HAP-1 (cell line): ENCODE data around the gene VLDLR.

Experiments used
- DNase-seq, 2 experiments: peaks; one replicate each; pipeline ENCODE4 v3.0.0-alpha.2; 2016 to 2020; ENCODE audit warnings: low spot score in 2 of 2
- H3K27me3 ChIP-seq: fragments of 250-450 bp; sonication (Bioruptor Pico); 2 replicates; pipeline ENCODE4 v1.5.1; 2020; ENCODE audit warnings: low read depth, mild to moderate bottlenecking, moderate library complexity
- H3K36me3 ChIP-seq: fragments of 250-450 bp; sonication (Bioruptor Pico); replicated peaks from 2 replicates; pipeline ENCODE4 v1.5.1; 2020; ENCODE audit warnings: mild to moderate bottlenecking
- H3K4me1 ChIP-seq: fragments of 250-450 bp; sonication (Bioruptor Pico); 2 replicates; pipeline ENCODE4 v1.5.1; 2020; ENCODE audit warnings: mild to moderate bottlenecking
- H3K4me3 ChIP-seq: fragments of 250-450 bp; sonication (Bioruptor Pico); 2 replicates; pipeline ENCODE4 v1.5.1; 2020; ENCODE audit warnings: mild to moderate bottlenecking, moderate library complexity
- H3K9me3 ChIP-seq: fragments of 250-450 bp; sonication (Bioruptor Pico); 2 replicates; pipeline ENCODE4 v1.5.1; 2020; ENCODE audit warnings: mild to moderate bottlenecking, moderate library complexity
- in situ Hi-C: fragments of 300-500 bp; cut with MboI; formaldehyde crosslinking; loops from 3 replicates; pipeline ENCODE4 v1.14.3; 2020; ENCODE audit warnings: low sequenced_read_pairs, inconsistent platforms, mixed read lengths

Gene VLDLR

DNA sequence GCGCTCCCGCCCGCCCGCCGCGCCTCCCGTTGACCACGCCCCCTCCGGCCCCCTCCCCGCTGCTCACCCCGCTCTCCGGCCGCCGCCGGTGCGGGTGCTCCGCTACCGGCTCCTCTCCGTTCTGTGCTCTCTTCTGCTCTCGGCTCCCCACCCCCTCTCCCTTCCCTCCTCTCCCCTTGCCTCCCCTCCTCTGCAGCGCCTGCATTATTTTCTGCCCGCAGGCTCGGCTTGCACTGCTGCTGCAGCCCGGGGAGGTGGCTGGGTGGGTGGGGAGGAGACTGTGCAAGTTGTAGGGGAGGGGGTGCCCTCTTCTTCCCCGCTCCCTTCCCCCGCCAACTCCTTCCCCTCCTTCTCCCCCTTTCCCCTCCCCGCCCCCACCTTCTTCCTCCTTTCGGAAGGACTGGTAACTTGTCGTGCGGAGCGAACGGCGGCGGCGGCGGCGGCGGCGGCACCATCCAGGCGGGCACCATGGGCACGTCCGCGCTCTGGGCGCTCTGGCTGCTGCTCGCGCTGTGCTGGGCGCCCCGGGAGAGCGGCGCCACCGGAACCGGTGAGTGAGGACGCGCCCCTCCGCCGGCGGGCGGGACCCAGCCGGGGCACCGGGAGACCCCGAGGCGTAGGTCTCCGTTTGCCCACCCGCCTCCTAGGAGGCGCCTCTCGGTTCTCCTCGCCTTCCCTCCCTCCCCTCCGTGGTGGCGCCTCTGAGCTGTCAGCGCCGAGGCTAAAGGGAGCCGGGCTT lies at the start of gene VLDLR:
VLDLR (plus strand) TSS at position 66 of the 739 bp plus-strand sequence; CDS start at position 469, 403 bp downstream.
- Histone ChIP-seq H3K36me3 (no peaks in the 10 kb centered on the region; the same call in 1 of the 2 replicates), H3K4me3 (peak within 1 kb of the TSS; percentile 82), H3K9me3 (no peaks in the 10 kb centered on the region), H3K4me1 (peaks cover 23% of the 10 kb centered on the region), H3K27me3 (no peaks in the 10 kb centered on the region)
- peak; percentile 49 to 80 for DNase-seq
- in situ Hi-C loops, result no loop called here

DNA sequence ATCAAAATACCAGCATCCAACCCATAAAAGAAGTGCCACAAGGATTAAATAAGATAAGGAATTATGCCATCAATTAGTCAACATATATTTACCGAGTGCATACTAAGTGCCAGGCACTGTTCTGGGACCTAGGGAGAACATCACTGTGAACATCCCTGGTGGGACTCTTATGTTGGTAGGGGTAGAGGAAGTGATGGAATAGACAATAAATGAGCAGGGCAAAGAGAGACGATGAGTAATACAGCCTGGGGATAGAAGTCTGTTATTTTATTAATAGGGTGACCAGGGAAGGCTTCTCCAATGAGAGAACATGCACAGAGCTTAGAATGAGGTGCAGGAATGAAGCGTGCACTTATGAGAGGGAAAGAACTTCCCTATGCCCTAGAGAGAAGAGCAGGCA lies 47.4 kb upstream of the VLDLR start:
- no peak for DNase-seq
- H3K27me3 ChIP-seq, result no peaks in the 10 kb centered on the region
- in situ Hi-C loops, result no loop called here
- H3K4me3 ChIP-seq, result no peak overlapping the region
- H3K36me3 ChIP-seq, result no peaks in the 10 kb centered on the region
- no peaks in the 10 kb centered on the region for H3K4me1 ChIP-seq
- no peaks in the 10 kb centered on the region for H3K9me3 ChIP-seq

DNA sequence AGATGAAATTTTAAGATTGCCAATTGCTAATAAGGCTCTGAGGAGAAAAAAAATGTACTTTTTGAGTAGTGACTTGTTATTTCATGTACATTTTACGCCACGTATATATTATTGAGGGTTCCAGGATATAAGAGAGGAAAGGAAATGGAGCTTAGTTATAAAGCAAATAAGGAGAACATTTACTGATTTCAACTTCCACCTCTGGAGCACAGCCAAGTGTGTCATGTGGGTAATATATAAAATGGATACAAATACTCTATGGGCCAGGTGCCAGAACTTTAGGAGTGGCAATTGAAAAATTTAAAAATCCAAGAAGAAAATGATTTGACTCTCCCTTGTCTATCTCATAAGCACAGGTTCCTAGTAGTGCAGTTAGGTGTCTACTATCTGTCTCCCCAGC lies 45.0 kb upstream of the VLDLR start:
- no peak overlapping the region for H3K4me3 ChIP-seq
- no peaks in the 10 kb centered on the region for H3K27me3 ChIP-seq
- H3K4me1 ChIP-seq, result no peaks in the 10 kb centered on the region
- no peaks in the 10 kb centered on the region for H3K36me3 ChIP-seq
- DNase-seq, result no peak
- in situ Hi-C loops, result no loop called here
- H3K9me3 ChIP-seq, result no peaks in the 10 kb centered on the region

DNA sequence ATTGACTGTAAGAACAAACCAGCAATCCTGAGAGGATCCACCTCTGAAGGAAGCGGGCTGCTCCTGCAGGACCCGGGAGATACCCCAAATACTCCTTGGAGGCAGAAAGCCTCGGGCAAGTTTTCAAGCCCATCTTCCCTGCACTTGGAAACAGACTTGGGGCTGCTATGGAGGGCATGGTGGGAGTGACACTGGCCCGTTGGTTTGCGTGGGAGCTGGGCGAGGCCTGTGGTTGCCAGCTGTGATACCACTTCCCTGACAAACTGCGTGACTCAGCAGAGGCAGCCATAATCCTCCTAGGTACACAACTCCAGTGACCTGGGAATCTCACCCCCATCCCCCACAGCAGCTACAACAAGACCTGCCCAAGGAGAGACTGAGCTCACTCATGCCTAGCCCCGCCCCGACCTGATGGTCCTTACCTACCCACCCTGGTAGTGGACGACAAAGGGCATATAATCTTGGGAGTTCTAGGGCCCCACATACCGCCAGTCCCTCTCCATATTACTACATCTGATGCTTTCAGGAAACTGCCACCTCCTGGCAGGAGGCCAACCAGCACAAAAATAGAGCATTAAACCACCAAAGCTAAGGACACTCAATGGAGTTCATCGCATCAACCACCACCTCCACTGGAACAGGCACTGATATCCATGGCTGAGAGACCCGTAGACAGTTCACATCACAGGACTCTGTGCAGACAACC lies 38.1 kb upstream of the VLDLR start:
- in situ Hi-C loops, result no loop called here
- Histone ChIP-seq H3K27me3 (no peaks in the 10 kb centered on the region), H3K4me1 (no peaks in the 10 kb centered on the region), H3K4me3 (no peak overlapping the region), H3K36me3 (no peaks in the 10 kb centered on the region), H3K9me3 (no peaks in the 10 kb centered on the region)
- no peak for DNase-seq

DNA sequence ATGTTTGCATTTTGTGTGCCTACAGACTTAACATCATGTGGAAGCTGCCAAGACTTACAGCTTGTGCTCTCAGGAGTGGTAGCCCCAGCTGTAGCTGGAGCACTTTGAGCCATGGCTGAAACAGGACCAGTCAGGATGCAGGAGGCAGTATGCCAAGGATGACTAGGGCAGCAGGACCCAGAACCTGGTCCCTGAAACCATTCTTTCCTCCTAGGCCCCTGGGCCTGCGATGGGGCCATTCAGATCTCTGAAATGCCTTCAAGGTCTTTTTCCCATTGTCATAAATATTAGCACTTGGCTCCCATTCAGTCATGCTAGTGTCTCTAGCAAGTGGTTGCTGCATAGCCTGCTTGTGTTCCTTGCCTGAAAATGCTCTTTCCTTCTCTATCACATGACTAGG lies 29.6 kb upstream of the VLDLR start:
- H3K9me3 ChIP-seq, result peaks cover 8% of the 10 kb centered on the region; the same call in 1 of the 2 replicates
- no peaks in the 10 kb centered on the region for H3K4me1 ChIP-seq
- H3K4me3 ChIP-seq, result no peak overlapping the region
- no peak for DNase-seq
- in situ Hi-C loops, result no loop called here
- no peaks in the 10 kb centered on the region for H3K36me3 ChIP-seq
- no peaks in the 10 kb centered on the region for H3K27me3 ChIP-seq

DNA sequence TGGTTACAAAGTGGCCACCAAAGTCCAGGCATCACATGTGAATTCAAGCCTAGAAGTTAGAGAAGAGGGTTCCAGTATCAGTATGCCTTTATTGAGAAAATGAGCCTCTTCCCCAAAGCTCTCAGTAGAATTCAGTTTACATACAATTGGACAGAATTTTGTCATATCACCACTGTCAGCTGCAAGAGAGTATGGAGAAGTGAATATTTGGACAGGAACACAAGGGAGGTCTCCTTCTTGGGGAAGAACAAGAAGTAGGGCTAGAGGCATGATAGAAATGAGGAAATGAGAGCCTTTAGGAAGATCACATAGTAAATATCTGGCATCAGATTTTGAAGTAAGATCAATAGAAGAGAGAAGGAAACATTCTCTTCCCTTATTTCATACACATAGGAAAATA lies 27.8 kb upstream of the VLDLR start:
- Histone ChIP-seq H3K27me3 (no peaks in the 10 kb centered on the region), H3K4me3 (no peak overlapping the region), H3K9me3 (peaks cover 8% of the 10 kb centered on the region; the same call in 1 of the 2 replicates), H3K36me3 (no peaks in the 10 kb centered on the region), H3K4me1 (no peaks in the 10 kb centered on the region)
- DNase-seq, result no peak
- in situ Hi-C loops, result no loop called here

DNA sequence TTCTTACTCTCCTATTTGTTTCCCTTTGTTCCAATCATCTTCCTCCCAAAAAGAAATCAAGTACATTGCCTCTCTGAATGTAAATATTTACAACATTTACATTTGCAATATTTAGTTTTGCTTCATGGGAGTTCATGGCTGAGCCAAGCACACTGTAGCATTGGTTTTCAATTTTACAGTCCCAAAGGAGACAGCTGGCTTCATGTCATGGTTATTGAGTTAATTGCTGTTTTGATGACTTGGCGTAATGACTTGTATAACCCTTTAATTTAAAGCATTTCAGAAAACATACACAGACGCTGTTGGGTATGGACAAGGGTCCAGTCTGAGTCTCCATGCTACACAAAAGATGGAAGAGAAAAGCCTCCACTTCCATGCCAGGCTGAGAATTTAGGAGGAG lies 25.6 kb upstream of the VLDLR start:
- DNase-seq, result no peak
- Histone ChIP-seq H3K4me3 (no peak overlapping the region), H3K9me3 (peaks cover 8% of the 10 kb centered on the region; the same call in 1 of the 2 replicates), H3K4me1 (no peaks in the 10 kb centered on the region), H3K36me3 (no peaks in the 10 kb centered on the region), H3K27me3 (no peaks in the 10 kb centered on the region)
- in situ Hi-C loops, result no loop called here

DNA sequence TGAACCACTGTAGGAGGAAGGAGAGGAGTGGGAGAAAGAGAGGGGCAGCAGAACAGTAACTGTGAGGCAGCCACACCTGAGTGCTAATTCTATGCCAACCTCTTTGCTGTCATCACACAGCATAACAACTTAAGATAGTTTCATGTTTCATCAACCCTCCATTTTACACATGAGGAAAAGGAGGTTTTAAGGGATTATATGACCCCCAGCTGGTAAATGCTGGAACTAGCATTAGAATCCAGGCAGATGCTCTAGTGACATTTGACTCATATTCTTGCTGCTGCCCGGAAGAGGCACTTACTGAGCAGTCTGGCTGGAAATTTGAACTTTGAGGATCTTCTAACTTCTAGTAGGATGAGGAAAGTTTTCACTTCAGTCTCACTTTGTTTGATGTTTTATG lies 24.1 kb upstream of the VLDLR start:
- Histone ChIP-seq H3K4me1 (no peaks in the 10 kb centered on the region), H3K36me3 (no peaks in the 10 kb centered on the region), H3K4me3 (no peak overlapping the region), H3K27me3 (no peaks in the 10 kb centered on the region), H3K9me3 (peaks cover 3% of the 10 kb centered on the region; the same call in 1 of the 2 replicates)
- in situ Hi-C loops, result no loop called here
- no peak for DNase-seq

DNA sequence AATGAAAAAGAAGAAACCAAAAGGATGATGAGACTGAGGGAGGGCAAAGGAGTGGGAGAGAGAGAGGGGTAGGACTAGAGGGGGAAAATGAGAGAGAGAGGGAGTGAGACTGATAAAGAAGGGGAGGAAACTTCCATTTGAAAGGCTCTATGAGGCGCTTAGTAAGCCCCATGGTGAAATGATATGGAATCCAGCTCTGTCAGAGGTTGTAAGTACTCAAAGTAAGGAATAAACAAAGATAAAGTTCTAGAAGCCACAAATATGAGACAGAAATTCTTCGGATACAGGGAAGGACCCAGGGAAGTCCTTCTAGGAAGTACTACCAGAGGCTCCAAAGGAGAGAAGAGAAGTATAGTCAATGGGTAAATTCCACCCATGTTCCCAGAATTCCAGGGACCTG lies 21.7 kb upstream of the VLDLR start:
- in situ Hi-C loops, result no loop called here
- DNase-seq, result no peak
- H3K4me1 ChIP-seq, result peaks cover 7% of the 10 kb centered on the region
- H3K36me3 ChIP-seq, result no peaks in the 10 kb centered on the region
- H3K27me3 ChIP-seq, result no peaks in the 10 kb centered on the region
- no peaks in the 10 kb centered on the region for H3K9me3 ChIP-seq
- H3K4me3 ChIP-seq, result no peak overlapping the region

DNA sequence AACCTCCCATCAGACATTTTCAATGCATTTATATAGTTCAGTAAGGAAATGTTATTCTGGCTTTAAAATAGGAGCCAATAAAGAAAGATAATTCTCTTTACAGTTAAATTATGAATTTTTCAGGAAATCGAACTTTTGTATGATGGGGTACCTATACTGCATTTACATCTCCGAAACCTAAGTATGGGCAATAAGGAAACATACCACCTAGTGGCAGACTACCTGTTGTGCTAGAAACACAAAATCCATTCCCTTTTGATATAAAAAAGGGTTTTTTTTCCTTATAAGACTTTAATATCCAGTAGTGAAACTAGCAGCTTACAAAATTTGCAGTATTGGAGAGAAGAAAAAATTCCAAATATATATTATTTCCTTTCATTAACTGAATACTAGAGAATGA lies 21.3 kb upstream of the VLDLR start:
- Histone ChIP-seq H3K9me3 (no peaks in the 10 kb centered on the region), H3K4me3 (no peak overlapping the region), H3K4me1 (peaks cover 7% of the 10 kb centered on the region), H3K36me3 (no peaks in the 10 kb centered on the region), H3K27me3 (no peaks in the 10 kb centered on the region)
- in situ Hi-C loops, result no loop called here
- DNase-seq, result no peak

DNA sequence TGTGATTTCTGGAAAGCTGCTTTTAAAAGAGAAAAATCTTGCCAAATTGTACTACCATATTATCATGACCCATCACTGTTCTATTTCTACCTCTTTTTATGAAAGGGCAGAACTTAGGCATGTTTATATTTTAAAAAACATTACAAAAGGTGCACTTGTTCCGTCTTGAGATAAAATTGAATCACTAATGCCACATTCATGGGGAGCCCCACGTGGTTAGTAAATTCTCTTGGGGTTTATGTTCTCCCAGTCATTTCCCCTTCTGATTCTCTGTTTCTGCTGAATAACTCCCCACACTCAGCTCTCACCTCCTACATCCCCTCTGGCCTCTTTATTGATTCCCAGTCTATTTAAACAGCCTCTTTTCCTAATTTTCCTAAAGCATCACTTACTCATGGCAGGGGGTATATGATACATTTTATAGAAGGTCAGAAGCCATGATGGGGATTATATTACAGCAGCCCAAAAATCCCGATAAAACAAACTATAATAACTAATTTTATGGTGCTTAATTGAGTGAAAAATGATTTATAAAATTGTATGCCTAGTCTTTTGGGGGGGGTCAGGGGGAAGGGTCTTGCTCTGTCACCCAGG lies 19.7 kb upstream of the VLDLR start:
- in situ Hi-C loops, result no loop called here
- Histone ChIP-seq H3K9me3 (no peaks in the 10 kb centered on the region), H3K27me3 (no peaks in the 10 kb centered on the region), H3K36me3 (no peaks in the 10 kb centered on the region), H3K4me3 (no peak overlapping the region), H3K4me1 (peaks cover 7% of the 10 kb centered on the region)
- no peak for DNase-seq

DNA sequence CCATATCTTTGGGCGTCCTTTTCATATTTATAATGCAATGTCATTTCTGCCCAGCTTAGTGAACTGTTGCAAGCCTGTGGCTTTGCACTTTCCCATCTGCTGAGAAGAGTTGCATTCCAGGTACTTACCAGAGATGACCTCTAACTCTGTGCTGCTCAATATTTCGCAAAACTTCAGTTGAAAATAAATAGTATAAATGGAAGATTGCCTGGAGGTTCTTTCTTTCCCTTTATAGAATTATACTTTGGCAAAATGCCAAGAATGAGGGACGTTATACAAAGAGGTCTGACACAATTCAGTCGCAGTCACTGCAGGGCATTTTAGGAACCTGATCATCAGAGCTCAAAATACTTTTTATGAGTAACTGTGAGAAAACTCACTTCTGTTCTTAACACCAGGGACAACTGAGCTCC lies 18.9 kb upstream of the VLDLR start:
- in situ Hi-C loops, result no loop called here
- H3K27me3 ChIP-seq, result no peaks in the 10 kb centered on the region
- DNase-seq, result no peak
- no peaks in the 10 kb centered on the region for H3K9me3 ChIP-seq
- H3K4me3 ChIP-seq, result no peak overlapping the region
- no peaks in the 10 kb centered on the region for H3K36me3 ChIP-seq
- peaks cover 7% of the 10 kb centered on the region for H3K4me1 ChIP-seq

DNA sequence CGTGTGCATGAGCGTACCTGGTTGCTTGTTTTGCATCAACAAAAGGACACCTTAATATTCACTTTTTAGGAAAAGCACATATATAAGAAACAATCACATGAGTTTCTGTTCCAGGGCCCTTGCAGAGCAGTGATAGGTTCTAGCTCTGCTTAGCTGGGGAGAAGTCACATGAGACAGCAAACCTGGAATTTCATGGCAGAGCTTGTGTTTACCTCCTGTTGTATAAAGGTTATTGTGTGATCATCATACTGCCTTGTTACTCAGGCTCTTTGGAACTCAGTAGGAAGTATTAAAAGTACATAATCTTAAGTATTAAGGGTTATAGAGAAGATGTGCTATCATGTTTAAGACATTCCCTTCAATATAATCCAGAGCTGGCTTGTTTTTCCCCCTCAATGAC lies 18.0 kb upstream of the VLDLR start:
- DNase-seq, result no peak
- H3K36me3 ChIP-seq, result no peaks in the 10 kb centered on the region
- H3K27me3 ChIP-seq, result no peaks in the 10 kb centered on the region
- H3K4me3 ChIP-seq, result no peak overlapping the region
- in situ Hi-C loops, result no loop called here
- peaks cover 7% of the 10 kb centered on the region for H3K4me1 ChIP-seq
- H3K9me3 ChIP-seq, result no peaks in the 10 kb centered on the region

DNA sequence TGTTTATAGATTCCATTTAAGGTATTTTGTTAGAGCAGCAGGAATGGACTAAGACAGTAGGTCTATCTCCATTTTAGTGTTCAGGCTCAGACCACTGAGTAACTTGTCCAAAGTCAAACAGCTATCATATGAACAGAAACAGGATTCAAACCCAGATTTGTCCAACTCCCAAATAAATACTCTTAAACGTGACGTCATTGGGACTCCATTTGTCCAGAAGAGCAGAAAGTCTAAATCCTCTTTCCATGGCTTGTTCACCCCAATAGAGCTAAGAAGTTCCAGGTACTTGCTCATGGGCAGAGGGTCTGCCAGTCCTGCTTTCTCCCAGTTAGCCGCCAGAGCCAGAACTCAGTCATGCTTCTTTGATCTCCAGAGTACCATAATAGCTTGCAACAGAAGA lies 16.3 kb upstream of the VLDLR start:
- Histone ChIP-seq H3K4me3 (no peak overlapping the region), H3K9me3 (no peaks in the 10 kb centered on the region), H3K27me3 (no peaks in the 10 kb centered on the region), H3K4me1 (peaks cover 7% of the 10 kb centered on the region), H3K36me3 (no peaks in the 10 kb centered on the region)
- no peak for DNase-seq
- in situ Hi-C loops, result no loop called here
